Loucy (cell line): ENCODE measurements around the gene ASCL2.

ENCODE experiments used
- H2AFZ ChIP-seq: fragments of 200-600 bp; sonication (generic); 2 replicates; pipeline ENCODE4 v1.6.0; 2016; ENCODE audit warnings: antibody characterized with exemption, mild to moderate bottlenecking, low read length, moderate library complexity
- H3F3A ChIP-seq: fragments of 200-600 bp; 2 replicates; pipeline ENCODE4 v1.6.0; 2016; ENCODE audit warnings: antibody characterized with exemption, low read depth, mild to moderate bottlenecking
- H3K27me3 ChIP-seq: fragments of 200-600 bp; sonication (generic); 2 replicates; pipeline ENCODE4 v1.6.1; 2014; ENCODE audit warnings: low read length, mild to moderate bottlenecking; ENCODE audit not compliant: insufficient read depth, poor library complexity, severe bottlenecking
- H3K36me3 ChIP-seq: fragments of 200-600 bp; sonication (generic); 2 replicates; pipeline ENCODE4 v1.6.1; 2016; ENCODE audit warnings: low read length; ENCODE audit not compliant: insufficient read depth
- H3K4me1 ChIP-seq: fragments of 200-600 bp; sonication (generic); 2 replicates; pipeline ENCODE4 v1.5.1; 2014; ENCODE audit warnings: low read length, mild to moderate bottlenecking; ENCODE audit not compliant: insufficient read depth, poor library complexity, severe bottlenecking
- H3K4me2 ChIP-seq: fragments of 200-600 bp; sonication (generic); 2 replicates; pipeline ENCODE4 v1.6.0; 2014; ENCODE audit warnings: antibody characterized with exemption, low read length, low read depth, mild to moderate bottlenecking; ENCODE audit not compliant: poor library complexity, severe bottlenecking
- H3K4me3 ChIP-seq: fragments of 200-600 bp; sonication (generic); 2 replicates; pipeline ENCODE4 v1.5.1; 2014; ENCODE audit warnings: low read length, mild to moderate bottlenecking, mixed read lengths; ENCODE audit not compliant: poor library complexity, severe bottlenecking
- H3K79me2 ChIP-seq: fragments of 200-600 bp; sonication (generic); 2 replicates; pipeline ENCODE4 v1.6.1; 2014; ENCODE audit warnings: low read length; ENCODE audit not compliant: insufficient read depth
- H3K9ac ChIP-seq: fragments of 200-600 bp; sonication (generic); 2 replicates; pipeline ENCODE4 v1.6.0; 2014; ENCODE audit warnings: mild to moderate bottlenecking, low read depth, low read length, moderate library complexity; ENCODE audit not compliant: poor library complexity, severe bottlenecking
- H3K9me2 ChIP-seq: fragments of 200-600 bp; sonication (generic); replicated peaks from 2 replicates; pipeline ENCODE4 v1.6.1; 2016; ENCODE audit warnings: low read depth, low read length, mixed read lengths
- H3K9me3 ChIP-seq: fragments of 200-600 bp; sonication (generic); 2 replicates; pipeline ENCODE4 v1.6.1; 2014; ENCODE audit warnings: mild to moderate bottlenecking, antibody characterized with exemption, low read length, low read depth; ENCODE audit not compliant: insufficient read depth
- H4K20me1 ChIP-seq: fragments of 200-600 bp; sonication (generic); 2 replicates; pipeline ENCODE4 v1.6.0; 2014; ENCODE audit warnings: antibody characterized with exemption, low read length, mild to moderate bottlenecking; ENCODE audit not compliant: insufficient read depth, poor library complexity, severe bottlenecking
- EZH2phosphoT487 ChIP-seq: fragments of 200-600 bp; IDR thresholded peaks from 2 replicates; pipeline ENCODE4 v1.6.1; 2018; ENCODE audit warnings: antibody characterized with exemption, mild to moderate bottlenecking, moderate library complexity, borderline replicate concordance
- TF ChIP-seq, protein P1 (sequence below): fragments of 200-600 bp; sonication (generic); conservative IDR thresholded peaks from 2 replicates; pipeline ENCODE4 v1.5.1; 2014; ENCODE audit warnings: mild to moderate bottlenecking, antibody characterized with exemption, low read length

ASCL2 gene

DNA sequence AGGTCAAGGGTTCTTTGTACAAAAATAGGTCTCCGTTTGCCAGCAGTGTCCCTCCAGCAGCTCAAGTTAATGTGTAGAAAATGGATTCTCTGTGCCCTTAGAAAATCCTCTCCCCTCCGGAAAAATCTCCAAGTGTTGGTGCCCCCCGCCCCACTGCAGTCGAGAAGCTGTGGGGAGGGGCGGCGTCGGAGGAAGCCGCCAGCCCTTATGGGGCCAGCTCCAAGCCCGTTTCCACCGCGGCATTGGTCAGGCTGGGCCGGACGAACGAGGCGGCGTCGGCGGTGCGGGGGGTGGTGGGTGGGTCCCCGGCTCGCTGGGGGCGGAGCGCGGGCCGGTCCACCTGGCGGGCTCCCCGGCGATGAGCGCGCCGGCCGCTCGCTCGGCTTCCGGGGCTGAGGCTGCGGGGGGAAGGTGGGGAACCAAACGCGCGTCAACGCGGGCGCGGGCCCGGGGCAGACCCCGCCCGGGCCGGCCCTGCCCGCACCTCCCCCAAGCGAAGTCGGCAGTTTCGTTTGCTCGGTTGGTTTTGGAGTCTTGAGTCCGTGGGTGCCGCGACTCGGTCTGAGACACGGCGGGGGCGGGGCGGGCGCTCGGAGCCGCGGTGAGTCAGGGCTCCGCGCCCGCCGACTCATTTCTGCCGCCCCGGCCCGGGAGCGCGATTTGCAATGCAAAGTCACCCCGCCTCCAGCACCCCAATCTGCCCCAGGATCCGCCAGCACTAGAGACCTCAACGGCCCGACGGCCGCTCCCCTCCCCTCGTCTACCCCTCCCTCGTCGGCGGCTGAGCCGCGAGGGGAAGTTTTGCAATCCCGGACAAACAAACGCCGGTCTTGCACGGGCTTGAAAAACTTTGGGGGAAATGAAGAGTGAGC lies 1.4 kb downstream of the ASCL2 start:
- H3K27me3 ChIP-seq = no peaks in the 10 kb centered on the region
- H4K20me1 ChIP-seq = no peaks in the 10 kb centered on the region
- peak overlapping the region; percentile 75 for H3K4me2 ChIP-seq
- peak overlapping the region; percentile 73 for H3K9ac ChIP-seq
- H3K79me2 ChIP-seq = no peaks in the 10 kb centered on the region
- H3K9me2 ChIP-seq = no peaks in the 10 kb centered on the region
- H3K4me1 ChIP-seq = peaks cover 18% of the 10 kb centered on the region
- no peaks in the 10 kb centered on the region for H3K9me3 ChIP-seq
- H3F3A ChIP-seq = no peaks in the 10 kb centered on the region
- H3K36me3 ChIP-seq = no peaks in the 10 kb centered on the region
- no peak for TF ChIP-seq EZH2phosphoT487
- TF ChIP-seq, protein P1, sequence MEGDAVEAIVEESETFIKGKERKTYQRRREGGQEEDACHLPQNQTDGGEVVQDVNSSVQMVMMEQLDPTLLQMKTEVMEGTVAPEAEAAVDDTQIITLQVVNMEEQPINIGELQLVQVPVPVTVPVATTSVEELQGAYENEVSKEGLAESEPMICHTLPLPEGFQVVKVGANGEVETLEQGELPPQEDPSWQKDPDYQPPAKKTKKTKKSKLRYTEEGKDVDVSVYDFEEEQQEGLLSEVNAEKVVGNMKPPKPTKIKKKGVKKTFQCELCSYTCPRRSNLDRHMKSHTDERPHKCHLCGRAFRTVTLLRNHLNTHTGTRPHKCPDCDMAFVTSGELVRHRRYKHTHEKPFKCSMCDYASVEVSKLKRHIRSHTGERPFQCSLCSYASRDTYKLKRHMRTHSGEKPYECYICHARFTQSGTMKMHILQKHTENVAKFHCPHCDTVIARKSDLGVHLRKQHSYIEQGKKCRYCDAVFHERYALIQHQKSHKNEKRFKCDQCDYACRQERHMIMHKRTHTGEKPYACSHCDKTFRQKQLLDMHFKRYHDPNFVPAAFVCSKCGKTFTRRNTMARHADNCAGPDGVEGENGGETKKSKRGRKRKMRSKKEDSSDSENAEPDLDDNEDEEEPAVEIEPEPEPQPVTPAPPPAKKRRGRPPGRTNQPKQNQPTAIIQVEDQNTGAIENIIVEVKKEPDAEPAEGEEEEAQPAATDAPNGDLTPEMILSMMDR = no peak
- peak overlapping the region; percentile 99 for H2AFZ ChIP-seq
- peak overlapping the region; percentile 82 for H3K4me3 ChIP-seq

GRCh38 chr11:2267851-2268728 lies 2.3 kb downstream of the ASCL2 start:
- Histone ChIP-seq H3K4me3 (peak overlapping the region; percentile 82), H3K9me3 (no peaks in the 10 kb centered on the region), H4K20me1 (no peaks in the 10 kb centered on the region), H3K9me2 (no peaks in the 10 kb centered on the region), H3K9ac (peak overlapping the region; percentile 73), H3K36me3 (no peaks in the 10 kb centered on the region), H3K79me2 (no peaks in the 10 kb centered on the region), H3K27me3 (no peaks in the 10 kb centered on the region), H2AFZ (no peak overlapping the region), H3F3A (no peaks in the 10 kb centered on the region), H3K4me1 (peaks cover 18% of the 10 kb centered on the region), H3K4me2 (peak overlapping the region; percentile 75)
- no peak for TF ChIP-seq EZH2phosphoT487
- TF ChIP-seq, protein P1 = no peak

GRCh38 chr11:2267306-2267850 lies 3.0 kb downstream of the ASCL2 start:
- no peak overlapping the region for H2AFZ ChIP-seq
- H3K4me3 ChIP-seq = no peak overlapping the region
- H3K4me2 ChIP-seq = no peak overlapping the region
- H3K9me2 ChIP-seq = no peaks in the 10 kb centered on the region
- TF ChIP-seq EZH2phosphoT487 = no peak
- TF ChIP-seq, protein P1 = no peak
- H4K20me1 ChIP-seq = no peaks in the 10 kb centered on the region
- H3K36me3 ChIP-seq = no peaks in the 10 kb centered on the region
- peaks cover 18% of the 10 kb centered on the region for H3K4me1 ChIP-seq
- H3K9me3 ChIP-seq = no peaks in the 10 kb centered on the region
- no peaks in the 10 kb centered on the region for H3K79me2 ChIP-seq
- H3K9ac ChIP-seq = no peak overlapping the region
- H3F3A ChIP-seq = no peaks in the 10 kb centered on the region
- H3K27me3 ChIP-seq = no peaks in the 10 kb centered on the region
